T-helper 2 cell treated with Interferon-gamma antibody and Interleukin-4, amounts not matched to agents 100 ng/mL and 5 ng/mL, for 36 hours (primary cell): ENCODE data around the gene ARHGDIB. TPM values are rescaled to one million over a fixed set of nuclear protein-coding genes. Genes with fewer than 3 reads are reported as not detected.

Experiments
- intact Hi-C: fragments of 100-400 bp; cut with micrococcal nuclease; formaldehyde crosslinking; loops from one replicate; pipeline ENCODE4 v1.15.1; 2023
- total RNA-seq: library from RNA; stranded (reverse); gene quantifications from 2 replicates; pipeline ENCODE4 v1.2.3, GENCODE V29; 2022

The ARHGDIB gene
- total RNA-seq, 1 donor from 2014 or later = 1,650 TPM

GRCh38 chr12:14904854-14905253, 56.5 kb downstream of the ARHGDIB start:
- intact Hi-C loops = no loop called here

- intact Hi-C loops = no loop called here
Measured at GRCh38 chr12:14903386-14904098, 57.9 kb downstream of the ARHGDIB start.

GRCh38 chr12:14902465-14902864, 58.9 kb downstream of the ARHGDIB start:
- intact Hi-C loops = no loop called here

- intact Hi-C loops = no loop called here
Measured at GRCh38 chr12:14901228-14901562, 60.2 kb downstream of the ARHGDIB start.

GRCh38 chr12:14900521-14901227, 60.7 kb downstream of the ARHGDIB start:
- intact Hi-C loops = no loop called here

GRCh38 chr12:14896521-14897169, 64.8 kb downstream of the ARHGDIB start:
- intact Hi-C loops = no loop called here

- intact Hi-C loops = no loop called here
Measured at GRCh38 chr12:14893506-14894250, 67.7 kb downstream of the ARHGDIB start.

- intact Hi-C loops = no loop called here
Measured at GRCh38 chr12:14892726-14893505, 68.5 kb downstream of the ARHGDIB start.

Other genes with a start within 250 kb of the ARHGDIB start
- 81.5 and 87.4 TPM in 2 replicates for gene WBP11, start 158.1 kb downstream of the ARHGDIB start, total RNA-seq
- gene C12orf60, start 157.9 kb downstream of the ARHGDIB start, total RNA-seq = 1.3 and 1.5 TPM in 2 replicates
- gene SMCO3, start 147.4 kb downstream of the ARHGDIB start, total RNA-seq = not detected in 2 replicates
- gene ART4, start 118.1 kb downstream of the ARHGDIB start, total RNA-seq = not detected in 2 replicates
- gene MGP, start 75.7 kb downstream of the ARHGDIB start, total RNA-seq = 0.27 TPM in 1 of 2 replicates, not detected in the other
- 12.2 and 13.3 TPM in 2 replicates for gene ERP27, start 23.1 kb downstream of the ARHGDIB start, total RNA-seq
- gene PDE6H, start 11.4 kb upstream of the ARHGDIB start, total RNA-seq = not detected in 2 replicates